HG02852 (cell line): ENCODE results near the gene EN2.
"Not testable (repeated sequence)": the region's sequence is repeated elsewhere in the genome, so short reads cannot be mapped to it uniquely, and the experiment has no call there.

Experiments
- ATAC-seq: cut with Tn5 transposase; IDR thresholded peaks from one replicate; pipeline ENCODE4 v1.9.1; 2021; ENCODE audit warnings: mild to moderate bottlenecking, moderate library complexity; ENCODE audit not compliant: unreplicated experiment

EN2 gene

DNA sequence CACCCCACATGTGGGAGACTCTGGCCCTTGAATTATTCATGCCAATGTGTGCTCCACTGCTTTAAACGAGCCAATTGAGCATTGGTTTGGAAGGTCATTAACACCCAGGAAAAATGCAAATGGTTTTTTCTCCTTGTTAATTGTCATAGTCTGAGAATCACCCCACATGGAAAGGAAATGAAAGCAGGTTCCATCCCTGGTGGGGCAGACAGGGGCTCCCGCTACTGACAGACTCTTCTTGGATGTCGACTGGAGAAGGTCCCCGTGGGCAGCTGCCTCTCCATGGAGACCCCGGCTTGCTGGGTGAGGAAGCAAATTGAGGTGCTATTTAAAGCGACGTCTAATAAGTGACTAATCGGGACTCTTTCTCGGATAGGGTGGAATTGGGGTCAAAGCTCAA lies 32.0 kb upstream of the EN2 start:
- no peak for ATAC-seq

DNA sequence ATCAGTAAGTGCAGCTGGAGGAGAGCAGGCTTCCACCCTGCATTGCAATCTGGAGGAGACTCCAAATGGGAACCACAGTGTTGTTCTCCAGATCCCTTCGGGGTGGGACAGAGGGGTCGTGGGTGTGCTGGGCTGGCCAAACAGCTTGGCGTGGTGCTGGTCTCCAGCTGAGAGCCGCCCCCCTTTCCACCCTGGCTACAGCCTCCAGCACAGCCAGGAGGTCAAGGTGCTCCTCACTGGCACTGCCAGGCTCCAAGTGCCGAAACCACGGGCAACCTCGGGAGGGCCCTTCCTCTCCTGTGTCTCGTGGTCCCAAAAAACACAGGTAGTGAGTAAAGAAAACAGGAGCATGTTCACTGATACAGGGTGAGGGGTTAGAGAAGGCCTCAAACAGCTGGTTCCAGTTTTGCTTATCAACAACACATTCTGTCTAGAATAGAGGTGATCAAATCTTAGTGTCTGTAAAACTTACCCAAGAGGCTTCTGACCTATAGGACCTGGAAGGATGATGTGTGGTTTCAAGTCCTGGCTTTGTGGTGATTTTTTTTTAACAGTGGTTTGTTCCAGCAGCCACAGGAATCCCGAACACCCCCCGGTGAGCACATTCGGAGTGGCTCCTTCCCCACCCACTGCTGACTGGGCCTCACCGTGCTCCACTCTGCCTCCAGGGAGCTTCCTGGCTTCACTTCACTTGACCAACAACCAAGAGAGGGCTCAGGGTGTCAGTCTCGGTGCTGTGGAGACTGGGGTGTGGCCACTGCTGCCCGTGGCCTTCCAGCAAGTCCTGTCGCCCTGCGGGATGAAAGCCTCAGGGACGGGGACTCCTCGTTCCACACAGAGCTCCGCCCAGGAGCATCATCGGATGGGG lies 31.2 kb upstream of the EN2 start:
- no peak for ATAC-seq

- no peak for ATAC-seq
Measured at GRCh38 chr7:155427411-155428038, 30.4 kb upstream of the EN2 start.

DNA sequence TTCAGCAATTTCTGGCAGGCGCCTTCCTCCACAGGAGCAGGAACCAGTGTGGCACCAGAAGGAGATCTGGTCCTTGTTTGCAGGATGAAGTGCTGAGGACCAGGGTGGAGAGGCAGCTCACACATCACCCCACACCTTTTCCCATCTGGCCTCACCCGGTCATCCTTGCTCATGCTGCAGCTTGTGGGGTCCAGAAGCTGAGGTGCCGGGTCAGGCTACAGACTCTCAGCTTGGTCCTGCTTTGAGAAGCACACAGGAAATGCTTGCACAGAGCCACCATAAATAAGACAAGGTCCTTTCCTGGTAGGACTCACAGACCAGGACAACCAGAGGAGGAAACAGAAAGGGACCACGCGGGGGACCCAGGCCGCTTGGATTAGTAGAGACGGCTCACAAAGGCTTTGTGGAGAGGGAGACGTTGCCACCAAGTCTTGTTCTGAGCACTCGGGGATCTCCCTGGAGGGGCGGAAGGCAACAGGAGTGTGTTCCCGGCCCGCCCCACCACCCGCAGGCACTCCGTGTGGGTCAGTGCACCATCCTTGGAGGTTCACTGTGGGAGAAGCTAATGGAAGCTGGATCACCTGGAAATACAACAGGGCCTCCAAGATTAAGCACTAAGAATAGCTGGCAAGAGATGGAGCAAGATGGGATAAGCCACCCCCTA lies 29.6 kb upstream of the EN2 start:
- no peak for ATAC-seq

- ATAC-seq, result no peak
Measured at GRCh38 chr7:155429651-155430050, 28.3 kb upstream of the EN2 start.

DNA sequence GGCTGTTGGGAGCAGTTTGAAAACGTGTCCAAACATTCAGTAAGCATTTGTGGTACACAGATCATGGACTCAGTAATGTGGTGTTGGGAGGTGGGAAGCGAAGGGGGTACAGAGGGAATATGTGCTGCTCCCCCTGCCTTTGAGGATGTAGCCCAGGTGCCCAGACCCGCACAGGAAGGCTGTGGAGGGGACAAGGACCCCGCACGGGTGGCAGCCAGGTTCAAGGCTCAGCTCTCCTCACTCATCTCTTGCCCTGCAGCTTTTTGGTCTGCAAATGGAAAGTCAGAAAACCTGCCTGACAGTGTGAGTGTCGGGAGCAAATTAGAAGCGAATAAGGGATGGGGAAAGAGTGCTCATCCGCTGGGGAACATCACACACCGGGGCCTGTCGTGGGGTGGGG lies 27.3 kb upstream of the EN2 start:
- no peak for ATAC-seq

- no peak for ATAC-seq
Measured at GRCh38 chr7:155431231-155431630, 26.7 kb upstream of the EN2 start.

DNA sequence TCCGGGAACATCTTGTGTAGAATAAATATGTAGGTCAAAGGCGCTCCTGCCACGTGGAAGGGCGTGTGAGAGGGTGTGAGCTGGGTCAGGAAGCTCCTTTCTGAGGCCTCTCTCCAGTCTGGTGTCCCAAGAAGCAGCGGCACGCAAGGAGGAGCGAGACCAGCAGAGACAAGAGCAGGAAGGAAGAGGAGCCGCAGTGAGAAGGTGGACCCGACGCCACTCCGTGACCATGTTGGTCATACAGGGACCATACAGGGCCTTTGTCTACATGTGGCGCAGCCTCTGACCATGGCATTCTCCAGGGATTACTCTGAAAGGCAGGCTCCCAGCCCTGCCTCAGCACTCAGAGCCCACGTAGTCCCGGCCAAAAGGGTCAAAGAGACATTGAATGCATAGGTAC lies 26.2 kb upstream of the EN2 start:
- ATAC-seq, result no peak

DNA sequence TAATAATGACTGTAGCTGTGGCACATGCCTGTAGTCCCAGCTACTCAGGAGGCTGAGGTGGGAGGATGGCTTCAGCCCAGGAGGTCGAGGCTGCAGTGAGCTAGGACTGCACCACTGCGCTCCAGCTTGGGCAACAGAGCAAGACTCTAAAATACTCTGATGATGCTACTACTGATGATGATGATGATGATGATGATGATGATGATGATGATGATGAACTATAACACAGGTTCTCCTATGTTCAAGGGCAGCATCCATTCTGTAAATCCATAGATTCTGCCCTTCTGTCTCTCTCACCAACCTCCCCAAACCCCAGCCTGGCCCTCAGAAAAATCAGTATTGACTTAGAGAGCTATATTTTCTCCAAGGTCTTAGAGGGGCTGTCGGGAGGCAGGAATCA lies 22.8 kb upstream of the EN2 start:
- no peak for ATAC-seq

- no peak for ATAC-seq
Measured at GRCh38 chr7:155437836-155438235, 20.1 kb upstream of the EN2 start.

- no peak for ATAC-seq
Measured at GRCh38 chr7:155438777-155439176, 19.2 kb upstream of the EN2 start.

DNA sequence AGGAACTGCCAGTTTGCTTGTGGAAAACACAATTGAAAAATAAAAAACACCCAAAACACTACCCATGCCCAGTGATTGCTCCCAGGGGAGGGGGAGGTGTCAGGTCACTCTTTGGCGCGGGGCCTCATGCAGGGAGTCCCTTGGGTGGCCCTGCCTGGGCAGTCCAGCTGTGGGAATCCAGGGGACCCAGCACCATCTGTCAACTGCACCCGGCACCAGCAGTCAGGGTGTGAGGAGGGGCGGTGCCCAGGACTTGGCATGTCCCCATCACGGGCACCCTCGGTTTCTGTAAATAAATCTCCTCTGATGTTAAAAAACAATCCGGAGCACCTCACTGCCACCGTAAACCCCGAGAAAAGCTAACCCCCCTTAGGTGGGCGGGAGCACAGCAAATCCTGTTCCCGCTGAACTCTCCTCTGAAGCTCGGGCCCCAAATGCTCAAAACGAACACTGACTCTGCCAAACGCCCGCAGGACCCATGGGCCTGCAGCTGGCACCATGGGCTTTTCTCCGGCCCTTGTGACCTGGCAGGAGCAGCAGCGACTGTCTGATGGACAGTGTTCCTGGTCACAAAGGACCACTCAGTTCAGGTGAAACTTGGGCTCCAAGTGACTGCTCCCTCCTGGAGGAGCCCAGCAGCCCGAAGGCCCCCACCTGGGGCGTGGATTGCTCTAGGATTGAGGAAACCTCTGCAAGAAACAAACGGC lies 18.5 kb upstream of the EN2 start:
- no peak for ATAC-seq

DNA sequence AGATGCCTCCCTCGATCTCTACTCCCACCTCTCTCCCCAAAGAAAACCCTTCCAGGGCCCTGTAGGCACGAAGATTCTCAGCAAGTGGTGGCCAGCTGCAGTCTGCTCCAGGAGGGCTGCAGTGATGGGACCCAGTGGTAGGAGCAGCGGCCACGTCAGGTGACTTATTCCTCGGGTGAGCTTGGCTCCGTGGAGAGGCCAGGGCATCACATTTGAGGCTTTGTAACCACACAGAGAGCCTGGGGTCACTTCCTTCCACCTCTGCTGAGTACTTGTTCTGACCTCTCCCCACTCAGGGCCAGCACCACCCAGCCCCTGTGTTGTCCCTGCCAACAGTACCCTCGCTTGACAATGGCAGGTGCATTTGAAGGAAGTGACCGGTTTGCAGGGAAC lies 17.9 kb upstream of the EN2 start:
- no peak for ATAC-seq

- ATAC-seq, result no peak
Measured at GRCh38 chr7:155441856-155442255, 16.1 kb upstream of the EN2 start.

GRCh38 chr7:155444746-155445145 lies 13.2 kb upstream of the EN2 start:
- ATAC-seq, result no peak

GRCh38 chr7:155445606-155446005 lies 12.3 kb upstream of the EN2 start:
- ATAC-seq, result not testable (repeated sequence)

DNA sequence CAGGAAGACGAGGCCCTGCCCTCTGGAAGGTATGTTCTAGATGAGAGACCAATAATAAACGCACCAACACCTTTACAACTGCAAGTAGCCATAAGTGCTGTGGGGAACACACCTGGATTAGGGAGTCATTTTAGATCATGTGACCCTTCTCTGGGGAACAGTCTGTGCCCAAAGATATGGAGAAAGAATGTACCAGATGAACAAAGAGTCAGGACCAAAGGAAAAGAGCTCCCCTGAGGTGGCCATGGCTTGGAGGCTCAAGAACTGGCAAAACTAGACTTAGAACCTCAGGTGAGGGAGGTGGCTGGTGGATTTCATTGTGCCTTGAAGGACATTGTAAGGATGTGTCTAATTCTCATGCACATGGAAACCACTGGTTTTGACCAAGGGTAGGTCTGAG lies 10.3 kb upstream of the EN2 start:
- ATAC-seq, result no peak

DNA sequence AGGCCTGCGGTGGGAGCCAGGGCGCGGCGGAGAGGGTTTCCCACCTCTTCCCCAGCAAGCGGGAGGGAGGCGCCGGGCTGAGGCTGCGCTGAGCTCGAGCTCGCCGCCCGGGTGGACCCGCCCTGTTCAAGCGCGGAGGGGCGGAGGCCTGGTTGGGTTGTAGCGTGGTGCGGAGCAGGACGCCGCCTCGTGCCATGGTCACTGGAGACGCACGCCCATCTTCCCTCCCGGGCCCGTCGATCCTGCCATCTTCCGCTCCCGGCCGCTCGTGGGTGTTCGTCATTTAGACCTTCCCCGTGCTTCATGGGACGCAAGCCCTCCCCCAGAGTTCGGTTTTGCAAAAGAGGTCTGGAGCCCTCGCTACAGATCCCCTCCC lies 9.3 kb upstream of the EN2 start:
- ATAC-seq, result no peak

DNA sequence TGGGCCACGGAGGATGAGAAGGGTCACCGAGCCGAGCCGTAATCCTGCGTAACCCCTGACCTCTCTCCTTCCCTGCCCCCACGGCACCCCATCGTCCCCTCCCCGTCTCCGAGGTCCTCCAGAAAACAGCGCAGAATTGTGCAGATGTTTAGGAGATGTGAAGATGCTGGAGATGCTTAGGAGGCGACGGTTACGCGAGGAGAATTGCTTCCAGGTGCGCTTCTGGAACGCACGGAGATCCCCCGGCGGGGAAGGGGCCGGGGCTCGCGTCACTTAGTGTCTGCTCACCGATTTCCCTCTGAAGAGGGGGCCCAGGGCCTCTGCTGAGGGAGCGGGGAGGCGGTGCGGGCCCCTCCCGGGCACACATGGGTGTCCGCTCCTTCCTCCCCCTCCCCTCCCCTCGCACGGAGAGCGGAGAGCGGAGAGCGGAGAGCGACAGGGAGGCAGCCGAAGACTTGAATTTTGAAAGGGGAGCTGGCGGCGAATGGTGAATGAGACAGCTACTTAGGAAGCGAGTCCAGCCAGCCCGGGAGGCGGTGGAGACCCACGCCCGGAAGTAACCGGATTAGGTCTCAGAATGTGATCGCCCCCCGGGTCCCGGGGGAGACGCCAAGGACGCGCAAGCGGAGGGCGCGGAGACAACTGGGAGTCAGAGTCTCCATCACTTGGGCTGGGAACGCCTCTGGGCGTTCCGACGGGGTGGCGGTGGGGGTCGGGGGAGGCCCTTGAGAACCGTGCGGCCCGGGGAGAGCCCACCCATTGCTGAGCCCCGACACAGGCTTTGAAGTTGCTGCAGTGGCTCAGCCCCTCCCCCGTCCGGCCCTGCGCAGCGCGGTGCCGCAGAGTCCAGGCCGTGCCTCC lies 8.7 kb upstream of the EN2 start:
- ATAC-seq, result no peak

GRCh38 chr7:155449869-155450557 lies 7.9 kb upstream of the EN2 start:
- ATAC-seq, result no peak
